K562 (cell line): Measurements from ENCODE around the gene PHF1. TPM values are rescaled to one million over a fixed set of nuclear protein-coding genes. Genes with fewer than 3 reads are reported as not detected.
A peak's percentile ranks its signal among the peaks of the same experiment; 100 is the strongest.

Source experiments
- DPF2 ChIP-seq: fragments of 450-650 bp; IDR thresholded peaks from 2 replicates; pipeline ENCODE4 v1.6.1; 2016
- HCFC1 ChIP-seq: IDR thresholded peaks from 2 replicates; pipeline ENCODE4 v1.6.1; 2012; ENCODE audit warnings: low read depth, low read length, improper control_type of control experiment
- HDAC6 ChIP-seq: IDR thresholded peaks from 2 replicates; pipeline ENCODE4 v1.6.1; 2012; ENCODE audit warnings: low read depth, mild to moderate bottlenecking, control low read depth, inconsistent platforms, low read length, moderate library complexity
- TBP ChIP-seq: optimal IDR thresholded peaks from 2 replicates; pipeline ENCODE3; 2011; ENCODE audit warnings: low read depth, low read length, improper control_type of control experiment
- TCF7 ChIP-seq: sonication (generic); IDR thresholded peaks from 2 replicates; pipeline ENCODE4 v1.6.1; 2016; ENCODE audit warnings: antibody characterized with exemption, borderline replicate concordance
- ZNF24 ChIP-seq: fragments of 450-650 bp; IDR thresholded peaks from 2 replicates; pipeline ENCODE4 v1.6.1; 2016
- polyA plus RNA-seq, 8 experiments: library from polyadenylated mRNA; depleted of rRNA in 4 of 8; stranded (reverse) in 5 of 8; unstranded in 3 of 8; fragments of >200 nt; fragmentation: Nextera tagmentation in 2 of 8; fragmentation: Illumina TruSeq in 1 of 8; extraction: Ambion mirVana in 2 of 8; extraction: Trizol in 1 of 8; gene quantifications; 2 replicates each; pipeline versions ENCODE4 v1.2.1 to v1.2.3, GENCODE V29; 2011 to 2014; ENCODE audit warnings: inconsistent platforms in 1 of 8, missing spikeins in 1 of 8
- total RNA-seq, 7 experiments: library from RNA; depleted of rRNA in 6 of 7; stranded (reverse); fragments of >200 nt in 6 of 7; fragmentation: Illumina TruSeq in 2 of 7; extraction: Trizol in 2 of 7; gene quantifications; 2 replicates each; pipeline versions ENCODE4 v1.2.1 to v1.2.3, GENCODE V29; 2011 to 2021; ENCODE audit warnings: low replicate concordance in 1 of 7
- TF ChIP-seq, protein P1 (sequence below), 2 experiments: fragments of 450-650 bp in 1 of 2; sonication (generic) in 1 of 2; formaldehyde crosslinking in 1 of 2; IDR thresholded peaks; 2 replicates each; pipeline versions ENCODE4 v1.7.1 to v1.9.0; 2016 to 2022; ENCODE audit warnings: inconsistent platforms in 1 of 2, mild to moderate bottlenecking in 1 of 2, missing genetic modification reagents in 1 of 2
- TF ChIP-seq, protein P2 (sequence below): sonication (generic); formaldehyde crosslinking; IDR thresholded peaks from 2 replicates; pipeline ENCODE4 v1.8.0; 2022; ENCODE audit warnings: mild to moderate bottlenecking, missing genetic modification reagents, borderline replicate concordance
- TF ChIP-seq, protein P3 (sequence below): fragments of 250-450 bp; sonication (Bioruptor Pico); IDR thresholded peaks from 2 replicates; pipeline ENCODE4 v1.8.0; 2021; ENCODE audit warnings: mild to moderate bottlenecking, moderate library complexity
- TF ChIP-seq, protein P4 (sequence below): sonication (generic); formaldehyde crosslinking; IDR thresholded peaks from 2 replicates; pipeline ENCODE4 v1.8.0; 2022; ENCODE audit warnings: mild to moderate bottlenecking, missing genetic modification reagents

Gene PHF1
- total and polyA plus RNA-seq, 9 of the 15 experiments (the other 6 are each of a cell fraction or from before 2014, with no cell fraction given) = 3.7 to 64.2 (median 33.7) TPM

DNA sequence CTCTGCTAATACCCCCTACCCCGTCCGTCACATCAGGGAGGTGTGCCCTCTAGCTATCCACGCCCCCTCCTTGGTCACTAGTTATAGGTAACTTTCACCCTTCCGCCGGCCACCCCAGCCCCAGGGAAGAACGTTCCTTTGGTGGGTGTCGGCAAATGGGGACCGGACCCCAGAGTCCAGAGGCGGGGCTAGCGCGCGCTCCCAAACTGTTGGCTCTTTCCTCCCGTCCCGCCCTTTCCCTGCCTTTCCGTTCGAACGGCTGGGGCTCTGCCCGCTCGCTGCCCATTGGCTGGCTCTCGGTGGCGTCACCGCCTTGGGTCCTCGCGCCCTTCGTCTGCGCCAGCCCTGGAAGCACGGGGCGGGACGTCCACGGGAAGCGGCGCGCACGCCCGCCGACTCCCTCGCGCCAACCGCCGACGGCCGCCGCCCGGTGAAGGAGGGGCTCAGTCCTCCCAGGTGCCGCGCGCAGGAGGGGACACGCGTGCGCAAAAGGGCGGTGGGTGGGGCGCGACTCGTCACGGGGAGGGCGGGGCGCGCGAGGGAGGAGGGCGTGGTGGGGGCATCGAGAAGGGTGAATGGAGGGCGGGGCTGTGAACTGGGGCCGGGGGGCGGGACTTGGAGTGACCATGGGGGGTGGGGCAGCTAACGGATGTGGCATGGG lies 634 bp upstream of the PHF1 start (continued):
- TF ChIP-seq, protein P1, sequence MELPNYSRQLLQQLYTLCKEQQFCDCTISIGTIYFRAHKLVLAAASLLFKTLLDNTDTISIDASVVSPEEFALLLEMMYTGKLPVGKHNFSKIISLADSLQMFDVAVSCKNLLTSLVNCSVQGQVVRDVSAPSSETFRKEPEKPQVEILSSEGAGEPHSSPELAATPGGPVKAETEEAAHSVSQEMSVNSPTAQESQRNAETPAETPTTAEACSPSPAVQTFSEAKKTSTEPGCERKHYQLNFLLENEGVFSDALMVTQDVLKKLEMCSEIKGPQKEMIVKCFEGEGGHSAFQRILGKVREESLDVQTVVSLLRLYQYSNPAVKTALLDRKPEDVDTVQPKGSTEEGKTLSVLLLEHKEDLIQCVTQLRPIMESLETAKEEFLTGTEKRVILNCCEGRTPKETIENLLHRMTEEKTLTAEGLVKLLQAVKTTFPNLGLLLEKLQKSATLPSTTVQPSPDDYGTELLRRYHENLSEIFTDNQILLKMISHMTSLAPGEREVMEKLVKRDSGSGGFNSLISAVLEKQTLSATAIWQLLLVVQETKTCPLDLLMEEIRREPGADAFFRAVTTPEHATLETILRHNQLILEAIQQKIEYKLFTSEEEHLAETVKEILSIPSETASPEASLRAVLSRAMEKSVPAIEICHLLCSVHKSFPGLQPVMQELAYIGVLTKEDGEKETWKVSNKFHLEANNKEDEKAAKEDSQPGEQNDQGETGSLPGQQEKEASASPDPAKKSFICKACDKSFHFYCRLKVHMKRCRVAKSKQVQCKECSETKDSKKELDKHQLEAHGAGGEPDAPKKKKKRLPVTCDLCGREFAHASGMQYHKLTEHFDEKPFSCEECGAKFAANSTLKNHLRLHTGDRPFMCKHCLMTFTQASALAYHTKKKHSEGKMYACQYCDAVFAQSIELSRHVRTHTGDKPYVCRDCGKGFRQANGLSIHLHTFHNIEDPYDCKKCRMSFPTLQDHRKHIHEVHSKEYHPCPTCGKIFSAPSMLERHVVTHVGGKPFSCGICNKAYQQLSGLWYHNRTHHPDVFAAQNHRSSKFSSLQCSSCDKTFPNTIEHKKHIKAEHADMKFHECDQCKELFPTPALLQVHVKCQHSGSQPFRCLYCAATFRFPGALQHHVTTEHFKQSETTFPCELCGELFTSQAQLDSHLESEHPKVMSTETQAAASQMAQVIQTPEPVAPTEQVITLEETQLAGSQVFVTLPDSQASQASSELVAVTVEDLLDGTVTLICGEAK (IDR thresholded peaks at IDR 0.05) = peak; percentile 71
- TF ChIP-seq, protein P1 (CRISPR knock-in tag; IDR thresholded peaks at IDR 0.05) = no peak
- peak; percentile 66 for TF ChIP-seq HCFC1
- TF ChIP-seq HDAC6 = no peak; the same call in 1 of the 2 replicates
- peak; percentile 76 for TF ChIP-seq TBP
- TF ChIP-seq, protein P2, sequence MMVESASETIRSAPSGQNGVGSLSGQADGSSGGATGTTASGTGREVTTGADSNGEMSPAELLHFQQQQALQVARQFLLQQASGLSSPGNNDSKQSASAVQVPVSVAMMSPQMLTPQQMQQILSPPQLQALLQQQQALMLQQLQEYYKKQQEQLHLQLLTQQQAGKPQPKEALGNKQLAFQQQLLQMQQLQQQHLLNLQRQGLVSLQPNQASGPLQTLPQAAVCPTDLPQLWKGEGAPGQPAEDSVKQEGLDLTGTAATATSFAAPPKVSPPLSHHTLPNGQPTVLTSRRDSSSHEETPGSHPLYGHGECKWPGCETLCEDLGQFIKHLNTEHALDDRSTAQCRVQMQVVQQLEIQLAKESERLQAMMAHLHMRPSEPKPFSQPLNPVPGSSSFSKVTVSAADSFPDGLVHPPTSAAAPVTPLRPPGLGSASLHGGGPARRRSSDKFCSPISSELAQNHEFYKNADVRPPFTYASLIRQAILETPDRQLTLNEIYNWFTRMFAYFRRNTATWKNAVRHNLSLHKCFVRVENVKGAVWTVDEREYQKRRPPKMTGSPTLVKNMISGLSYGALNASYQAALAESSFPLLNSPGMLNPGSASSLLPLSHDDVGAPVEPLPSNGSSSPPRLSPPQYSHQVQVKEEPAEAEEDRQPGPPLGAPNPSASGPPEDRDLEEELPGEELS (CRISPR knock-in tag) = no peak
- TF ChIP-seq, protein P3, sequence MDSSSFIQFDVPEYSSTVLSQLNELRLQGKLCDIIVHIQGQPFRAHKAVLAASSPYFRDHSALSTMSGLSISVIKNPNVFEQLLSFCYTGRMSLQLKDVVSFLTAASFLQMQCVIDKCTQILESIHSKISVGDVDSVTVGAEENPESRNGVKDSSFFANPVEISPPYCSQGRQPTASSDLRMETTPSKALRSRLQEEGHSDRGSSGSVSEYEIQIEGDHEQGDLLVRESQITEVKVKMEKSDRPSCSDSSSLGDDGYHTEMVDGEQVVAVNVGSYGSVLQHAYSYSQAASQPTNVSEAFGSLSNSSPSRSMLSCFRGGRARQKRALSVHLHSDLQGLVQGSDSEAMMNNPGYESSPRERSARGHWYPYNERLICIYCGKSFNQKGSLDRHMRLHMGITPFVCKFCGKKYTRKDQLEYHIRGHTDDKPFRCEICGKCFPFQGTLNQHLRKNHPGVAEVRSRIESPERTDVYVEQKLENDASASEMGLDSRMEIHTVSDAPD (CRISPR knock-in tag) = no peak
- TF ChIP-seq, protein P4, sequence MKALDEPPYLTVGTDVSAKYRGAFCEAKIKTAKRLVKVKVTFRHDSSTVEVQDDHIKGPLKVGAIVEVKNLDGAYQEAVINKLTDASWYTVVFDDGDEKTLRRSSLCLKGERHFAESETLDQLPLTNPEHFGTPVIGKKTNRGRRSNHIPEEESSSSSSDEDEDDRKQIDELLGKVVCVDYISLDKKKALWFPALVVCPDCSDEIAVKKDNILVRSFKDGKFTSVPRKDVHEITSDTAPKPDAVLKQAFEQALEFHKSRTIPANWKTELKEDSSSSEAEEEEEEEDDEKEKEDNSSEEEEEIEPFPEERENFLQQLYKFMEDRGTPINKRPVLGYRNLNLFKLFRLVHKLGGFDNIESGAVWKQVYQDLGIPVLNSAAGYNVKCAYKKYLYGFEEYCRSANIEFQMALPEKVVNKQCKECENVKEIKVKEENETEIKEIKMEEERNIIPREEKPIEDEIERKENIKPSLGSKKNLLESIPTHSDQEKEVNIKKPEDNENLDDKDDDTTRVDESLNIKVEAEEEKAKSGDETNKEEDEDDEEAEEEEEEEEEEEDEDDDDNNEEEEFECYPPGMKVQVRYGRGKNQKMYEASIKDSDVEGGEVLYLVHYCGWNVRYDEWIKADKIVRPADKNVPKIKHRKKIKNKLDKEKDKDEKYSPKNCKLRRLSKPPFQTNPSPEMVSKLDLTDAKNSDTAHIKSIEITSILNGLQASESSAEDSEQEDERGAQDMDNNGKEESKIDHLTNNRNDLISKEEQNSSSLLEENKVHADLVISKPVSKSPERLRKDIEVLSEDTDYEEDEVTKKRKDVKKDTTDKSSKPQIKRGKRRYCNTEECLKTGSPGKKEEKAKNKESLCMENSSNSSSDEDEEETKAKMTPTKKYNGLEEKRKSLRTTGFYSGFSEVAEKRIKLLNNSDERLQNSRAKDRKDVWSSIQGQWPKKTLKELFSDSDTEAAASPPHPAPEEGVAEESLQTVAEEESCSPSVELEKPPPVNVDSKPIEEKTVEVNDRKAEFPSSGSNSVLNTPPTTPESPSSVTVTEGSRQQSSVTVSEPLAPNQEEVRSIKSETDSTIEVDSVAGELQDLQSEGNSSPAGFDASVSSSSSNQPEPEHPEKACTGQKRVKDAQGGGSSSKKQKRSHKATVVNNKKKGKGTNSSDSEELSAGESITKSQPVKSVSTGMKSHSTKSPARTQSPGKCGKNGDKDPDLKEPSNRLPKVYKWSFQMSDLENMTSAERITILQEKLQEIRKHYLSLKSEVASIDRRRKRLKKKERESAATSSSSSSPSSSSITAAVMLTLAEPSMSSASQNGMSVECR = no peak; the same call in 1 of the 2 replicates
- TF ChIP-seq TCF7 = no peak
- TF ChIP-seq ZNF24 = no peak
- TF ChIP-seq DPF2 = no peak; the same call in none of the 2 replicates
